Measurements from ENCODE around the gene ATP11A. TPM values are rescaled to one million over a fixed set of nuclear protein-coding genes. Genes with fewer than 3 reads are reported as not detected.

The ATP11A gene
- total RNA-seq, 1 experiment from 2014 or later = 65.3 TPM

DNA sequence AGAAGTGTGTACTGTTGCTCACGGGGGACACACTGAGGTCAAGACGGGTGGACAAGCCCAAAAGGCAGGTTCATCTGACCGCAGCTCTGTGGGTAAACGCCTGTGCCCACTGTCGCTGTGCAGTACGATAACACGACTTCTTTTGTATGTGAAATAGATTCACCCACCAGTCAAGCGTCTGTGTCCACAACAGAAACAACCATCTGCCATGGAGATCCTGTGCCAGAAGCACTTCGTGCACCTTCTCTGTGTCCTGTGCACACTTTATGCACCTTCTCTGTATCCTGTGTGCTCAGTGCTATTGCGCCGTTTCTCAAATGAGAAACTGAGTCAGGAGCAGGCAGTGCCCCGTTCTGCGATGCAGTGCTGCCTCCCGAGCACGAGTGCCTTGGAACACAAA is 138.9 kb downstream of the ATP11A start:
- H3K4me3 Mint-ChIP-seq = no peak overlapping the region
- H2BK15ac ChIP-seq (ENCODE audit: low read depth, low read length) = no peak overlapping the region
- no peak overlapping the region for H3K14ac ChIP-seq (ENCODE audit: insufficient read depth, low read length)
- H2BK12ac ChIP-seq (ENCODE audit: insufficient read length, low read depth, low read length) = no peak overlapping the region
- H3K9ac ChIP-seq (ENCODE audit: extremely low read depth, insufficient read length, low read length) = no peak overlapping the region
- H3K79me2 ChIP-seq (ENCODE audit: insufficient read depth, low read length) = no peaks in the 10 kb centered on the region
- H3K9me3 ChIP-seq (ENCODE audit: control insufficient read depth, low read depth, low read length) = no peaks in the 10 kb centered on the region
- no CpG with 5 or more reads among the region's 15 CpGs for WGBS (ENCODE audit: extremely low coverage, insufficient read length, low lambda C conversion rate)
- no peak overlapping the region for H2BK120ac ChIP-seq (ENCODE audit: low read depth, low read length, poor library complexity, severe bottlenecking)
- H2AK5ac ChIP-seq (ENCODE audit: insufficient read length, low read length) = no peak overlapping the region
- no peaks in the 10 kb centered on the region for H3K4me1 ChIP-seq (ENCODE audit: insufficient read depth, low read length)
- H4K20me1 ChIP-seq (ENCODE audit: control insufficient read depth, insufficient read depth, insufficient read length) = no peaks in the 10 kb centered on the region
- H4K91ac ChIP-seq (ENCODE audit: insufficient read length, low read depth, low read length) = no peak overlapping the region
- no peak overlapping the region; a peak in 1 of 7 replicates for H3K27ac Mint-ChIP-seq
- H3K4me1 Mint-ChIP-seq = no peaks in the 10 kb centered on the region
- peaks cover under 1% of the 10 kb centered on the region for H3K23me2 ChIP-seq (ENCODE audit: insufficient read length, low read depth, low read length, poor library complexity, severe bottlenecking)
- TF ChIP-seq, protein P1, sequence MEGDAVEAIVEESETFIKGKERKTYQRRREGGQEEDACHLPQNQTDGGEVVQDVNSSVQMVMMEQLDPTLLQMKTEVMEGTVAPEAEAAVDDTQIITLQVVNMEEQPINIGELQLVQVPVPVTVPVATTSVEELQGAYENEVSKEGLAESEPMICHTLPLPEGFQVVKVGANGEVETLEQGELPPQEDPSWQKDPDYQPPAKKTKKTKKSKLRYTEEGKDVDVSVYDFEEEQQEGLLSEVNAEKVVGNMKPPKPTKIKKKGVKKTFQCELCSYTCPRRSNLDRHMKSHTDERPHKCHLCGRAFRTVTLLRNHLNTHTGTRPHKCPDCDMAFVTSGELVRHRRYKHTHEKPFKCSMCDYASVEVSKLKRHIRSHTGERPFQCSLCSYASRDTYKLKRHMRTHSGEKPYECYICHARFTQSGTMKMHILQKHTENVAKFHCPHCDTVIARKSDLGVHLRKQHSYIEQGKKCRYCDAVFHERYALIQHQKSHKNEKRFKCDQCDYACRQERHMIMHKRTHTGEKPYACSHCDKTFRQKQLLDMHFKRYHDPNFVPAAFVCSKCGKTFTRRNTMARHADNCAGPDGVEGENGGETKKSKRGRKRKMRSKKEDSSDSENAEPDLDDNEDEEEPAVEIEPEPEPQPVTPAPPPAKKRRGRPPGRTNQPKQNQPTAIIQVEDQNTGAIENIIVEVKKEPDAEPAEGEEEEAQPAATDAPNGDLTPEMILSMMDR (conservative IDR thresholded peaks at IDR 0.05) = no peak
- H3K9me3 Mint-ChIP-seq = no peaks in the 10 kb centered on the region
- H3K18ac ChIP-seq (ENCODE audit: insufficient read length, low read depth, low read length) = no peak overlapping the region
- H2AFZ ChIP-seq (ENCODE audit: low read length) = no peak overlapping the region
- no peaks in the 10 kb centered on the region for H3K27me3 ChIP-seq (ENCODE audit: insufficient read depth, low read length)
- no peak overlapping the region for H3K56ac ChIP-seq (ENCODE audit: insufficient read length, low read depth, low read length)
- no peaks in the 10 kb centered on the region for H3K79me1 ChIP-seq (ENCODE audit: insufficient read depth, low read depth, low read length, poor library complexity, severe bottlenecking)
- no peak overlapping the region for H3K4ac ChIP-seq (ENCODE audit: low read depth, low read length)
- H2BK5ac ChIP-seq (ENCODE audit: insufficient read length, low read length) = no peak overlapping the region
- no peak overlapping the region for H4K5ac ChIP-seq (ENCODE audit: insufficient read length, low read depth, low read length)
- peaks cover 50 to 87% (median 84%) of the 10 kb centered on the region in 3 experiments for H3K36me3 Mint-ChIP-seq (ENCODE audit: insufficient read depth in 1 of 3, low read depth in 3 of 3)
- H2BK20ac ChIP-seq (ENCODE audit: low read depth, low read length, poor library complexity, severe bottlenecking) = no peak overlapping the region
- H3T11ph ChIP-seq (ENCODE audit: low read length) = no peak overlapping the region
- no peak overlapping the region for H4K8ac ChIP-seq (replicated peaks; ENCODE audit: insufficient read length, low read depth, low read length)
- no peak for DNase-seq
- no peak overlapping the region for H3K4me2 ChIP-seq (ENCODE audit: insufficient read depth, insufficient read length, low read length)
- no peak overlapping the region for H3K27ac ChIP-seq (ENCODE audit: insufficient read length, low read depth, low read length)
- no peak overlapping the region for H3K23ac ChIP-seq (ENCODE audit: insufficient read length, low read depth, low read length)
- H3K27me3 Mint-ChIP-seq (ENCODE audit: low read depth) = no peaks in the 10 kb centered on the region

Measured in H9 (cell line).